NCI-H2196 treated with DMSO at 0.1 percent for 48 hours (cell line): ENCODE results near the gene DLL3.

Experiments used
- DNase-seq: peaks from one replicate; lab custom pipeline; 2025; ENCODE audit not compliant: unreplicated experiment; lab: John Stamatoyannopoulos, UW

Gene DLL3

DNA sequence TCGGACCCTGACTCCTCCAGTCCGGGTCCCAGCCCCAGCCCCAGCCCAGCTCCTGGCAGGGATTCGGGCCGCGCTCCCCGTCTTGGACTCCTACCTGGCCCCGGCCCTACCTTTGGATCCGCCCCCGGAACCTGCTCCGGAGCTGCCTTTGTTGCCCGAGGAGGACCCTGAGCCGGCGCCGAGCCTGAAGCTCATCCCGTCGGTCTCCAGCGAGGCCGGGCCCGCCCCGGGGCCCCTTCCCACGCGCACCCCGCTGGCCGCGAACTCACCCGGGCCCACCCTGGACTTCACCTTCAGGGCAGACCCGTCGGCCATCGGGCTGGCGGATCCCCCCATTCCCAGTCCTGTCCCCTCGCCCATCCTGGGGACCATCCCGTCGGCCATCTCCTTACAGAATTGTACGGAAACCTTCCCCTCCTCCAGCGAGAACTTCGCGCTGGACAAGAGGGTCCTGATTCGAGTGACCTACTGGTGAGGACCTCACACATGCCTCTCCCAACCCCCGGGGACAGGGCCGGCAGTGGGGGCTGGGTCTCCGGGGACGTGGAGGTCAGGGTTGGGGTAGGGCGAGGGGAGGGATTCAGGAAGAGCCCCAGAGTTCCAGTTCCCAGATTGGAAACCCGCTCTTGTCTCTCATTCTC lies 16.9 kb downstream of the DLL3 start:
- DNase-seq: no peak

DNA sequence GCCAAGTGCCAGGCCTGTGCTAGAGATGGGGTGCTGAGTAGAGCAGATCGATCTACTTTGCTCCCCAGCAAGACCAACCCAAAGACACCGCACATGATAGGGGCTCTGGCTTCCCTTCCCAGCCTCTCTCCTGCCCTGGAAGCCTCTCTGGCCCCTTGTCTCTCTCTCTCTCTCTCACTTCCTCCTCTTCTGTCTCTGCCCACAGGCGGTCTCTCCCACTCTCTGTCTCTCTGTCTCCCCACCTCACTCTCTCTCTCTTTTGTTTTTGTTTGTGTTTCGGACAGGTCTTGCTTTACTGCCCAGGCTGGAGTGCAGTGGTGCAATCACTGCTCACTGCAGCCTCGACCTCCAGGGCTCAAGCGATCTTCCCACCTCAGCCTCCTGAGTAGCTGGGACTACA lies 17.5 kb downstream of the DLL3 start:
- DNase-seq: no peak

DNA sequence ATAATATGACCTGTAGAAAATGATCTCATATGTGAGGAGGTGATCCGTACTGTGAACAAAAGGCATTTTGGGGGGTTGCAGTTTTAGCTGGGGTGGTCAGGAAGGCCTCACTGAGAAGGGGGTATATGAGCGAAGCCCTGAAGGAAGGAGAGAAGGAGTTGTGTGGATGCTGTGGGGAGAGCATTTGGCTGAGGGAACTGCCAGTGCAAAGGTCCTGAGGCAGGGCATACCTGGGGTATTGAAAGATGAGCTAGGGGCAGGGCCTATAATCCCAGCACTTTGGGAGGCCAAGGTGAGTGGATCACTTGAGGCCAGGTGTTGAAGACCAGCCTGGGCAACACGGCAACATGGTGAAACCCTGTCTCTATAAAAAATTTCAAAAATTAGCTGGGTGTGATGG lies 18.7 kb downstream of the DLL3 start:
- no peak for DNase-seq

- DNase-seq: no peak
Observed at GRCh38 chr19:39518458-39518857, 19.7 kb downstream of the DLL3 start.

GRCh38 chr19:39518975-39519374 lies 20.2 kb downstream of the DLL3 start:
- DNase-seq: no peak

- DNase-seq: no peak
Observed at GRCh38 chr19:39520541-39521484, 22.1 kb downstream of the DLL3 start.

DNA sequence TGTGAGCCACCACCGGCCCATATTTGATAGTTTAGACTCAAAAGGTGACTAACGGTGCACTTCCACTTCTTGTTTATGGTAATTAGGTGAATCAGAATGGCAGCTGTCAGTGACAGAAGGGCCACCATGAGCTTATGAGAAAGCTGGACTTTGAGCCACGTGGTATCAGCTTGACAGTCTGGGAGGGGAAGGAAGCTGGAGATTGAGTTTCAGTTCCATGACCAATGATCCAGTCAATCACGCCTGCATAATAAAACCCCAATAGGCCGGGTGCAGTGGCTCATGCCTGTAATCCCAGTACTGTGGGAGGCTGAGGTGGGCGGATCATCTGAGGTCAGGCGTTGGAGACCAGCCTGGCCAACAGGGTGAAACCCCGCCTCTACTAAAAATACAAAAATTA lies 25.7 kb downstream of the DLL3 start:
- DNase-seq: no peak

DNA sequence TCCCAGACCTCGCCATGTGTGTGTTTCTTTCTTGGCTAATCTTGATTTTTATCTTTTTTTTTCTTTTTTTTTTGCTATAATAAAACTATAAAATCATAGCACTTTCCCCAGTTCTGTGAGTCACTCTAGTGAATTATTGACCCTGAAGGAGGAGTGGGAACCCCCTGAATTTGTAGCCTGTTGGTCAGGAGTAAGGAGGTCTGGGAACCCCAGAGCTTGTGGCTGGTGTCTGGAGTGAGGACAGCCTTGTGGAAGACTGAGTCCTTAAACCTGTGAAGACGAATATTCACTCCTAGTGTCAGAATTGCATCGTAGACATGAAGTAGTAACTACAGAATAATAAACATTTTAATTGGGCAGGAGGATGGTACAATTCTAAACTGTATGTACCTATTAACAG lies 26.5 kb downstream of the DLL3 start:
- DNase-seq: no peak

DNA sequence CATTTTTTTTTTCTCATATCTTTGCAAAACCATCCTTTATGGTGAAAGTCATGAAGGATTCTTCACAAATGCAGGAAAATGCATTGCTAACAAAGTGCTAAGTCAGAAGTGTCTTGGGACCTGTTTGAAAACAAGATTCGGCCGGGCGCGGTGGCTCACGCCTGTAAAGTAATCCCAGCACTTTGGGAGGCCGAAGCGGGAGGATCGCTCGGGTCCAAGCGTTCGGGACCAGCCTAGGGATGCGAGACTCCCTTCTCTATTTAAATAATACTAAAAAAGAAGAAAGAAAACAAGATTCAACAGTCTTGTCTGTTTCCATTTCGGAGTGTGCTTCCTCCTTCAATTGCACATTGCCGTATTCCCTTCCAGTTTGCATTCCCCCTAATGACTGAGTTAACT lies 33.1 kb downstream of the DLL3 start:
- DNase-seq: no peak

GRCh38 chr19:39532233-39533002 lies 33.7 kb downstream of the DLL3 start, which contains the start of gene EID2B:
Gene EID2B, minus strand, starts transcription at chr19:39532852. Its CDS starts 50 bp downstream, at chr19:39532802.
- DNase-seq: peak; percentile 95

GRCh38 chr19:39533003-39533512 lies 34.3 kb downstream of the DLL3 start:
- DNase-seq: no peak

DNA sequence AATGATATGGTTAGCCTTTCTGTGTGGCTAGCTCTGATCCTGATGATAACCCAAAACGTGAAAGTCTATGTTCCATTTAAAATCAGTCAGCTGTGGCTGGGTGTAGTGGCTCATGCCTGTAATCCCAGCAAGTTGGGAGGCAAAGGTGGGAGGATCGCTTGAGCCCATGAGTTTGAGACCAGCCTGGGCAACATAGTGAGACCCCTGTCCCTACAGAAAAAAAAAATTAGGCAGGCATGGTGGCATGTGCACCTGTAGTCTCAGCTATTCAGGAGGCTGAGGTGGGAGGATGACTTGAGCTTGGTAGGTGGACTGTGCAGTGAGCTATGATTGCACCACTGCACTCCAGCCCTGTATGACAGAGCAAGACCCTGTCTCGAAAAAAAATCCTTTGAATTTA lies 35.0 kb downstream of the DLL3 start:
- DNase-seq: no peak

GRCh38 chr19:39539165-39539517 lies 40.4 kb downstream of the DLL3 start:
- DNase-seq: no peak

DNA sequence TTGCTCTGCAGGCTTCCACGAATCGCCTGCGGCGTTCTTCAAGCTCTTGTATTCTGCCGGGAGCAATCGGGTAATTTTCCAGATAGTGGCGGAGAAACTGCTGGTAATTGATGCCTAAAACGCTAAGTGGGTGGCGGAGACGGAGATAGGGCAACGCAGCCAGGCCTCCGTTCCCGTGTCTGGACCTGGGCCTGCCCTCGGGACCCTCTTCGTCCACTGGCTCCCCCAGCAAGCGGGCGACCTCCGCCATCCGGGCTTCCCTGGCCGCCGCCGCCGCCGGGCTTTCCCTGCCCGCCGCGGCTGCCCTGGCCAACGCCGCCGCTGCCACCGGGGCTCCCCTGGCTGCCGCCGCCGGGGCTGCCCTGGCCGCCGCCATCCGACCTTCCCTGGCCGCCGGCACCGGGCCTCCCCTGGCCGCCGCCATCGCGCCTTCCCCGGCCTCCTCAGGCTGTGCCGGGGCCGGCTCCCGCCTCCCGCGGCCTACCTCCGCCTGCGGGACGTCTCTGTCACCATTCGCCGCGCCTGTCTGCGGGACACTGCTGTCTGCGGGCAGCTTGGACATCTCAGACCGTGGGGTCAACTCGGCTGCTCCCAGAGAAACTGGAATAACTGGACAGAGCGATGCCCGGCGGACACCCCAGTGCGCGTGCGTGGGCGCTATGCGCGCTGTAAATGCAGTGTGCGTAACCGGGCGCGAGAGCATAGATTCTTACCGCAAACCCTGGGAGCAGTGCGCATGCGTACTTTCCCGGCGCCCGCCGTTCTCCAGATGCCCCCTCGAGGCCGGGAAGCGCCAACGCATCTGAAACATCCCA lies 41.0 kb downstream of the DLL3 start, which contains the start of gene EID2:
Gene EID2, minus strand, starts transcription at position 644 of the 815 bp plus-strand sequence. Its CDS starts 82 bp downstream, at position 562.
- peak; percentile 94 for DNase-seq

DNA sequence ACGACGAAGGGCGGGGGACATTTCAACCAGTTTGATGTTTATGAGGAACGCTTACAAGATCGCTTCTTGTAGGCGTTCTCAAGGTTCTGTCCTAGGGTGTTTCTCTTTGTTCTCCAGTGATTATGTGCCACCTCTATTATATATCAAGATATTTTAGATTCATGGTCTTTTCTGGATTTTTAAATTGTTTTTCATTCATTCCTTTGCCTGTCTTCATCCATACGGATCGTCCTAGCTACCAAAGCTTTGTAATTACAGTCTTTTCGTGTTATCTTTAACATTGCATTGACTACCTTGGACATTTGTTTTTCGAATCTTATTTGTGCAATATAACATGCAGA lies 41.6 kb downstream of the DLL3 start:
- DNase-seq: no peak

DNA sequence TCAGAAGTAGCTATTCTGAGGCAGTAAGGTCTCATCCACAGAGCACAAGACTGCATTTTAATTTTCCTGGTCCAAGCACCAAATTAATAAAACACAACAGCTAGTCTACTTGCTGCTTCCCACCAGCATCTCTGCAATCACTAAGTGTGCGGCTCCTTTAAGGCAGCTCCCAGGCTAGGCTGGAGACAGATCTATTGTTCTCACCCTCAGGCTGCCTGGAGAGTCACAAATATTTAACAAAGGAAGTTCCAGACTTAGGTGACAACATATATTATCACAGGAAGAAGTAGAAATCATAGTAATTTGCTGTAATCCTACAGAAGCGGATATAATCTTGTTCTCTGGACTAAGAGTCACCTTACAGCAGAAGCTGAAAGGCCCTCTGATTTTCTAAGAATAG lies 43.5 kb downstream of the DLL3 start:
- no peak for DNase-seq

DNA sequence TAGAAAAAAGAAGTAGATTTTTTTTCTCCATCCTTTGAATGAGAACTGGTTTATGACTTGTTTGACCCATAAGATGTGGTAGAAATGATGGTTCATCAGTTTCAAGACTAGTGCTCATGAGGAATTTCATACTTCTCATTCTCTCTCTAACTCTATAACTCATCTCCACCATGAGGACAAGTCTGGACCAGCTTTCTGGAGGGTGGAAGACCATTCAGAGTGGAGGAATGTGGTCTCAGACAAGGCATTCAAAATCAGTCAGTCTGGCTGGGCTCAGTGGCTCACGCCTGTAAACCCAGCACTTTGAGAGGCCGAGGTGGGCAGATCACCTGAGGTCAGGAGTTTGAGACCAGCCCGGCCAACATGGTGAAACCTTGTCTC lies 44.7 kb downstream of the DLL3 start:
- DNase-seq: no peak

GRCh38 chr19:39544226-39544903 lies 45.6 kb downstream of the DLL3 start:
- no peak for DNase-seq

DNA sequence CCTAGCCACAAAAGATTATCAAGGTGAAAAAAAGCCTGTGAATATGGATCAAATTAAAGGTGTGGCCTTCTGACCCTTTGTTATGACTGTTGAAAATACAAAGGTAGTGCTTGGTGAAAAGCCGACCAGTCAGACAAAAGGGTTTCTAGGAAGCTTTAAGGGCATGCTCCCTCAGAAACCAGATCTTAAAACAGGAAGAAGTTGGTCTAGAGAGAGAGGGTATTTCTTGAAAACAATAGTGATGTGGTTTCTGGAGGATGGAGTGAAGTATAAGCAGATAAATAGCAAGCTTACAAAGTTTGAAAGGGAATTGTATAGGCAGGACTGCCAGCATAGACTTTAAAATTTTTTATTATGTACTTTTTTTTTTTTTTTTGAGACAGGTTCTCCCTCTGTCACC lies 46.2 kb downstream of the DLL3 start:
- no peak for DNase-seq

- no peak for DNase-seq
Observed at GRCh38 chr19:39546599-39546998, 47.9 kb downstream of the DLL3 start.
